A549 (cell line): ENCODE measurements around the gene ADAM8.

Source experiments
- BHLHE40 ChIP-seq: IDR thresholded peaks from 2 replicates; pipeline ENCODE4 v1.6.1; 2012; ENCODE audit warnings: low read depth, low read length, inconsistent platforms
- MYC ChIP-seq: IDR thresholded peaks from 2 replicates; pipeline ENCODE4 v1.6.1; 2012; ENCODE audit warnings: mild to moderate bottlenecking, inconsistent platforms, low read length, improper control_type of control experiment, borderline replicate concordance
- POLR2A ChIP-seq: IDR thresholded peaks from 2 replicates; pipeline ENCODE4 v1.6.1; 2012; ENCODE audit warnings: mild to moderate bottlenecking, low read length
- RAD21 ChIP-seq, 2 experiments: fragments of >200 bp in 1 of 2; sonication (Bioruptor Twin) in 1 of 2; formaldehyde crosslinking in 1 of 2; IDR thresholded peaks in 1 of 2; conservative IDR thresholded peaks in 1 of 2; 2 replicates in 1 of 2; 3 replicates in 1 of 2; pipeline ENCODE4 v1.6.1; 2012 to 2018; ENCODE audit warnings: inconsistent platforms in 1 of 2
- TF ChIP-seq, protein P1 (sequence below): fragments of >200 bp; sonication (Bioruptor Twin); formaldehyde crosslinking; IDR thresholded peaks from 3 replicates; pipeline ENCODE4 v1.5.1; 2016

DNA sequence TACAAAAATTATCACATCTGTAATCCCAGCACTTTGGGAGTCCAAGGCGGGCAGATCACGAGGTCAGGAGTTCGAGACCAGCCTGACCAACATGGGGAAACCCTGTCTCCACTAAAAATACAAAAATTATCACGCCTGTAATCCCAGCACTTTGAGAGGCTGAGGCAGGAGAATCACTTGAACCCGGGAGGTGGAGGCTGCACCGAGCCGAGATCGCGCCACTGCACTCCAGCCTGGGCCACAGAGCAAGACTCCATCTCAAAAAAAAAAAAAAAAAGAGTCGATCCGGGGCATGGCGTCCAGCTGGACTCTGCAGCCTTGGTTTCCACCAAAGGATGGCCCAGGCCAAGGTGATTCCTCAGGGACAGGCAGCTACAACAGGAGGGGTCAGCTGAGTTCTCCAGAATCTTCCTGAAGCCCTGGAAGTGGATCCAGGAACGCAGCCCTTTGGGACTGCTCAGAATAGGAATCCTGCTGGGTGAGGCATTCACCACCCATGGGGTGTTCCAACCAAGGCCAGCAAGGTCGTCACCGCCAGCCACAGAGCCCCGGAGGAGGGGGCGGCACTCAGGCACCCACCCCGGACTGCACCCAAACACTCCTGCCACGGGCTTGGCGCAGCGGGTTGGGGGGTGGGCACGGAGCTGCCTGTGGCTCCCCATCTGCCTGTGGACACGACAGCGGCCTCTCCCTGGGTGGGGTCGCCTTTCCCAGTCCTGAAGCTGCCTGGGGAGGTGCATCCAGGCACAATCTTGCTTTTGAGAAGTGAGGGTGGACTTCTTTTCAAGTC is 58.7 kb downstream of the ADAM8 start:
- no peak for TF ChIP-seq RAD21 (conservative IDR thresholded peaks at IDR 0.05 in 1 of 2, IDR thresholded peaks at IDR 0.05 in 1 of 2)
- no peak for TF ChIP-seq BHLHE40
- TF ChIP-seq, protein P1, sequence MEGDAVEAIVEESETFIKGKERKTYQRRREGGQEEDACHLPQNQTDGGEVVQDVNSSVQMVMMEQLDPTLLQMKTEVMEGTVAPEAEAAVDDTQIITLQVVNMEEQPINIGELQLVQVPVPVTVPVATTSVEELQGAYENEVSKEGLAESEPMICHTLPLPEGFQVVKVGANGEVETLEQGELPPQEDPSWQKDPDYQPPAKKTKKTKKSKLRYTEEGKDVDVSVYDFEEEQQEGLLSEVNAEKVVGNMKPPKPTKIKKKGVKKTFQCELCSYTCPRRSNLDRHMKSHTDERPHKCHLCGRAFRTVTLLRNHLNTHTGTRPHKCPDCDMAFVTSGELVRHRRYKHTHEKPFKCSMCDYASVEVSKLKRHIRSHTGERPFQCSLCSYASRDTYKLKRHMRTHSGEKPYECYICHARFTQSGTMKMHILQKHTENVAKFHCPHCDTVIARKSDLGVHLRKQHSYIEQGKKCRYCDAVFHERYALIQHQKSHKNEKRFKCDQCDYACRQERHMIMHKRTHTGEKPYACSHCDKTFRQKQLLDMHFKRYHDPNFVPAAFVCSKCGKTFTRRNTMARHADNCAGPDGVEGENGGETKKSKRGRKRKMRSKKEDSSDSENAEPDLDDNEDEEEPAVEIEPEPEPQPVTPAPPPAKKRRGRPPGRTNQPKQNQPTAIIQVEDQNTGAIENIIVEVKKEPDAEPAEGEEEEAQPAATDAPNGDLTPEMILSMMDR, result no peak
- no peak for TF ChIP-seq MYC
- TF ChIP-seq POLR2A, result no peak
